H1 (cell line): ENCODE measurements around the gene RNU4-1. TPM values are rescaled to one million over a fixed set of nuclear protein-coding genes. Genes with fewer than 3 reads are reported as not detected.

Source experiments
- CTCF ChIA-PET: fragments of 300-600 bp; sonication (Branson Sonifier 250); formaldehyde crosslinking; loops from one replicate; lab custom pipeline; 2021; ENCODE audit not compliant: partially characterized antibody; lab: Charles Lee
- POLR2A ChIA-PET: fragments of 300-600 bp; sonication (Branson Sonifier 250); formaldehyde crosslinking; loops from one replicate; lab custom pipeline; 2021; ENCODE audit warnings: inconsistent platforms; ENCODE audit not compliant: partially characterized antibody; lab: Charles Lee
- DNase-seq, 2 experiments: peaks; one replicate each; pipeline versions ENCODE4 v3.0.0 to v3.0.0-alpha.2; 2010 to 2022; ENCODE audit warnings: low spot score in 2 of 2, low read depth in 1 of 2, mixed read lengths in 1 of 2
- FAIRE-seq: peaks from 2 replicates; lab custom pipeline; 2011; peaks lifted over from hg19 to GRCh38; lab: Jason Lieb, UNC
- H2AFZ ChIP-seq: 2 replicates; pipeline ENCODE4 v1.8.1; 2012; ENCODE audit warnings: low read length, inconsistent platforms
- H2AK5ac ChIP-seq: 2 replicates; pipeline ENCODE4 v1.6.1; 2013; ENCODE audit warnings: low read depth, low read length
- H2BK120ac ChIP-seq: replicated peaks from 2 replicates; pipeline ENCODE3; 2013; ENCODE audit warnings: low read depth, low read length, inconsistent platforms
- H2BK12ac ChIP-seq: 2 replicates; pipeline ENCODE4 v1.6.1; 2013; ENCODE audit warnings: low read depth, low read length
- H2BK15ac ChIP-seq: 2 replicates; pipeline ENCODE4 v1.6.1; 2013; ENCODE audit warnings: low read length
- H2BK20ac ChIP-seq: 2 replicates; pipeline ENCODE4 v1.6.1; 2013; ENCODE audit warnings: low read length
- H2BK5ac ChIP-seq: 2 replicates; pipeline ENCODE4 v1.6.1; 2013; ENCODE audit warnings: low read depth, low read length
- H3K14ac ChIP-seq: 2 replicates; pipeline ENCODE4 v1.6.1; 2013; ENCODE audit warnings: inconsistent platforms; ENCODE audit not compliant: insufficient read length
- H3K18ac ChIP-seq: 2 replicates; pipeline ENCODE4 v1.6.1; 2013; ENCODE audit warnings: low read length; ENCODE audit errors: extremely low read depth
- H3K23ac ChIP-seq: 2 replicates; pipeline ENCODE4 v1.6.1; 2013; ENCODE audit warnings: inconsistent platforms; ENCODE audit not compliant: insufficient read length
- H3K23me2 ChIP-seq: 2 replicates; pipeline ENCODE4 v1.6.1; 2013; ENCODE audit warnings: low read depth, low read length
- H3K27ac ChIP-seq: 2 replicates; pipeline ENCODE4 v1.6.1; 2011; ENCODE audit warnings: low read depth, low read length, inconsistent platforms
- H3K27me3 ChIP-seq, 4 experiments: replicated peaks in 1 of 4; 1 replicate in 1 of 4; 2 replicates in 3 of 4; pipeline versions ENCODE4 v1.6.1 to v1.8.1; 2011 to 2013; ENCODE audit warnings: low read length in 3 of 4, mild to moderate bottlenecking in 3 of 4, inconsistent platforms in 2 of 4, mixed read lengths in 2 of 4, moderate library complexity in 1 of 4; ENCODE audit not compliant: control insufficient read depth in 3 of 4, insufficient read depth in 3 of 4; ENCODE audit errors: extremely low read depth in 1 of 4
- H3K36me3 ChIP-seq, 4 experiments: 2 replicates each; pipeline versions ENCODE4 v1.6.1 to v1.8.1; 2011 to 2013; ENCODE audit warnings: mild to moderate bottlenecking in 4 of 4, low read length in 3 of 4, moderate library complexity in 2 of 4, control low read depth in 1 of 4, inconsistent platforms in 1 of 4; ENCODE audit not compliant: insufficient read depth in 4 of 4, control insufficient read depth in 2 of 4
- H3K4ac ChIP-seq: replicated peaks from 2 replicates; pipeline ENCODE3; 2013; ENCODE audit warnings: low read length, low read depth, mixed read lengths, inconsistent platforms; ENCODE audit not compliant: insufficient read length
- H3K4me1 ChIP-seq, 4 experiments: replicated peaks in 1 of 4; 1 replicate in 1 of 4; 2 replicates in 3 of 4; pipeline versions ENCODE4 v1.6.1 to v1.8.1; 2011 to 2013; ENCODE audit warnings: low read length in 3 of 4, inconsistent platforms in 2 of 4, mixed read lengths in 1 of 4; ENCODE audit not compliant: insufficient read depth in 4 of 4, control insufficient read depth in 3 of 4
- H3K4me2 ChIP-seq, 2 experiments: 2 replicates each; pipeline versions ENCODE4 v1.6.1 to v1.8.1; 2011 to 2013; ENCODE audit warnings: low read depth in 2 of 2, low read length in 2 of 2, control low read depth in 1 of 2, inconsistent platforms in 1 of 2, mild to moderate bottlenecking in 1 of 2; ENCODE audit not compliant: insufficient read depth in 1 of 2
- H3K4me3 ChIP-seq, 4 experiments: fragments of 200-600, 300-600 bp in 1 of 4; sonication (generic), shearing (Covaris generic), sonication (Bioruptor Twin) in 1 of 4; 2 replicates each; pipeline versions ENCODE4 v1.5.1 to v1.8.1; 2011 to 2016; ENCODE audit warnings: low read length in 4 of 4, low read depth in 3 of 4, control low read depth in 2 of 4, inconsistent platforms in 2 of 4, mild to moderate bottlenecking in 2 of 4, mixed read lengths in 1 of 4, moderate library complexity in 1 of 4; ENCODE audit not compliant: insufficient read depth in 2 of 4; ENCODE audit errors: extremely low read depth in 1 of 4
- H3K56ac ChIP-seq: replicated peaks from 2 replicates; pipeline ENCODE3; 2013; ENCODE audit warnings: low read depth, mild to moderate bottlenecking, mixed read lengths, low read length, inconsistent platforms; ENCODE audit not compliant: insufficient read length
- H3K79me1 ChIP-seq: 2 replicates; pipeline ENCODE4 v1.6.1; 2013; ENCODE audit warnings: low read depth, low read length, control low read depth
- H3K79me2 ChIP-seq, 2 experiments: 2 replicates each; pipeline versions ENCODE4 v1.6.1 to v1.8.1; 2012 to 2013; ENCODE audit warnings: low read length in 2 of 2, mild to moderate bottlenecking in 2 of 2, inconsistent platforms in 1 of 2; ENCODE audit not compliant: insufficient read depth in 2 of 2, control insufficient read depth in 1 of 2
- H3K9ac ChIP-seq, 4 experiments: replicated peaks in 1 of 4; 1 replicate in 1 of 4; 2 replicates in 3 of 4; pipeline versions ENCODE4 v1.6.1 to v1.8.1; 2011 to 2013; ENCODE audit warnings: low read depth in 3 of 4, low read length in 3 of 4, control low read depth in 2 of 4, mild to moderate bottlenecking in 2 of 4, moderate library complexity in 2 of 4, inconsistent platforms in 1 of 4; ENCODE audit errors: extremely low read depth in 1 of 4
- H3K9me3 ChIP-seq, 2 experiments: 2 replicates each; pipeline versions ENCODE4 v1.6.1 to v1.8.1; 2012 to 2013; ENCODE audit warnings: mild to moderate bottlenecking in 2 of 2, moderate library complexity in 2 of 2, control low read depth in 1 of 2, inconsistent platforms in 1 of 2, low read depth in 1 of 2, low read length in 1 of 2, mixed read lengths in 1 of 2; ENCODE audit not compliant: insufficient read depth in 2 of 2
- H4K20me1 ChIP-seq, 2 experiments: replicated peaks in 1 of 2; 2 replicates each; pipeline versions ENCODE3 to v1.8.1; 2011 to 2013; ENCODE audit warnings: inconsistent platforms in 2 of 2, low read length in 2 of 2, mild to moderate bottlenecking in 1 of 2; ENCODE audit not compliant: insufficient read depth in 2 of 2, control insufficient read depth in 1 of 2
- H4K5ac ChIP-seq: 2 replicates; pipeline ENCODE4 v1.6.1; 2013; ENCODE audit warnings: low read length, low read depth, mixed read lengths, inconsistent platforms; ENCODE audit not compliant: insufficient read length
- H4K8ac ChIP-seq: 2 replicates; pipeline ENCODE4 v1.8.0; 2013; ENCODE audit warnings: mild to moderate bottlenecking, moderate library complexity, low read length, inconsistent platforms; ENCODE audit not compliant: insufficient read depth; ENCODE audit errors: extremely low read depth
- H4K91ac ChIP-seq: replicated peaks from 2 replicates; pipeline ENCODE3; 2013; ENCODE audit warnings: low read length, mixed read lengths, inconsistent platforms; ENCODE audit not compliant: insufficient read length
- BACH1 ChIP-seq: IDR thresholded peaks from 2 replicates; pipeline ENCODE4 v1.6.1; 2012; ENCODE audit warnings: low read length, improper control_type of control experiment
- CEBPB ChIP-seq: IDR thresholded peaks from 2 replicates; pipeline ENCODE4 v1.6.1; 2012; ENCODE audit warnings: low read depth, low read length
- CTBP2 ChIP-seq: IDR thresholded peaks from 2 replicates; pipeline ENCODE4 v1.7.0; 2011; ENCODE audit warnings: borderline replicate concordance, mild to moderate bottlenecking, moderate library complexity, mixed read lengths, low read length; ENCODE audit not compliant: insufficient read depth, insufficient read length
- FOSL1 ChIP-seq: IDR thresholded peaks from 2 replicates; pipeline ENCODE4 v1.6.1; 2011; ENCODE audit warnings: mild to moderate bottlenecking, low read depth, low read length, moderate library complexity; ENCODE audit not compliant: insufficient read depth
- GABPA ChIP-seq: IDR thresholded peaks from 2 replicates; pipeline ENCODE4 v1.6.1; 2011; ENCODE audit warnings: mild to moderate bottlenecking, low read length, moderate library complexity, borderline replicate concordance; ENCODE audit not compliant: insufficient read depth
- HDAC2 ChIP-seq, 2 experiments: fragments of 300-600 bp in 1 of 2; sonication (generic) in 1 of 2; IDR thresholded peaks; 2 replicates each; pipeline ENCODE4 v1.6.1; 2011 to 2012; ENCODE audit warnings: low read depth in 2 of 2, low read length in 2 of 2, mild to moderate bottlenecking in 2 of 2, moderate library complexity in 2 of 2, borderline replicate concordance in 1 of 2, inconsistent platforms in 1 of 2
- HDAC6 ChIP-seq: IDR thresholded peaks from one replicate; pipeline ENCODE4 v1.7.1; 2012; ENCODE audit warnings: low read depth, mild to moderate bottlenecking, inconsistent platforms, low read length, moderate library complexity
- KDM4A ChIP-seq: IDR thresholded peaks from one replicate; pipeline ENCODE4 v1.7.1; 2012; ENCODE audit warnings: low read depth, mild to moderate bottlenecking, moderate library complexity, low read length, inconsistent platforms; ENCODE audit not compliant: severe bottlenecking
- NANOG ChIP-seq: IDR thresholded peaks from 2 replicates; pipeline ENCODE4 v1.6.1; 2011; ENCODE audit warnings: low read length, low read depth, mild to moderate bottlenecking, inconsistent platforms; ENCODE audit not compliant: insufficient read depth, poor library complexity, severe bottlenecking
- POLR2A ChIP-seq, 2 experiments: IDR thresholded peaks; 1 replicate in 1 of 2; 2 replicates in 1 of 2; pipeline ENCODE4 v1.6.1; 2011; ENCODE audit warnings: low read depth in 2 of 2, low read length in 2 of 2, mild to moderate bottlenecking in 2 of 2; ENCODE audit errors: control extremely low read depth in 1 of 2
- SRF ChIP-seq: IDR thresholded peaks from 2 replicates; pipeline ENCODE4 v1.6.1; 2011; ENCODE audit warnings: mild to moderate bottlenecking, low read depth, low read length, moderate library complexity
- TAF1 ChIP-seq: IDR thresholded peaks from 2 replicates; pipeline ENCODE4 v1.6.1; 2011; ENCODE audit warnings: mild to moderate bottlenecking, low read depth, low read length
- WGBS, 2 experiments: shearing (Covaris generic) in 1 of 2; methylation state at CpG; one replicate each; pipeline versions ENCODE4 v1.1.6 to v1.1.7; 2013 to 2015; ENCODE audit warnings: low lambda C conversion rate in 2 of 2, mixed read lengths in 2 of 2, inconsistent platforms in 1 of 2, low coverage in 1 of 2, missing lambda C conversion rate in 1 of 2; ENCODE audit not compliant: insufficient replicate concordance in 2 of 2, insufficient coverage in 1 of 2, insufficient read length in 1 of 2; ENCODE audit errors: extremely low coverage in 1 of 2, missing lambda C conversion rate in 1 of 2; 5-methylcytosine and 5-hydroxymethylcytosine counted together
- polyA plus RNA-seq, 7 experiments: library from polyadenylated mRNA; depleted of rRNA in 3 of 7; stranded (reverse) in 5 of 7; unstranded in 2 of 7; fragments of >200 nt in 5 of 7; fragments of 200-250 nt in 2 of 7; gene quantifications; 1 replicate in 5 of 7; 2 replicates in 1 of 7; 4 replicates in 1 of 7; pipeline versions ENCODE4 v1.2.1 to v1.2.3, GENCODE V29; 2011 to 2013; ENCODE audit warnings: missing spikeins in 2 of 7, mixed read lengths in 2 of 7
- total RNA-seq: library from RNA; stranded (reverse); fragmentation: NEBNext Ultra II Directional; extraction: Animal tissue kit (Norgen Biotek cat#: 25700); gene quantifications from 2 replicates; pipeline ENCODE4 v1.2.1, GENCODE V29; 2021

The RNU4-1 gene
- total and polyA plus RNA-seq, 2 of the 8 experiments (the other 6 are each of a cell fraction or from before 2014, with no cell fraction given), result under 0.01 to 1,424 TPM

DNA sequence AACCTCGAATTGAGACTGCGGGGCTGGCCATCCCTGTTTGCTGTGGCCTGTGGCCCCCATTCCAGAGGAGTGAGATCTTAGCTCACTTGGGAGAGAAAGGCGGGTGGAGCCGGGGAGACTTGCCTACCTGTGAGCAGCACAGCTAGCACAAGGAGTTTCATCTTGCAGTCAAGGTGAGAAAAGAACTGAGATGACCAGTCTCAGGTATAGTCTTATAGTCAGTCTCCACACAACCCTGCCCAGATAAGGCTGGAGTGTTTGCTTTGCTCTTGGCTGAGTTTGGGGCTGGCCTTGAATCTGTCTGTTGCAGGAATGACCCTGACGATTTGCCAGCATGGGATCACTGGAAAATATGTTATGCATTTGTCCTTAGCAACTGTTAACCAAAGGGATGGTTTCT is 34.6 kb upstream of the RNU4-1 start, which contains the start of gene PLA2G1B:
PLA2G1B (minus strand) TSS at position 187 of the 400 bp plus-strand sequence; CDS start at position 161, 26 bp downstream.
- DNase-seq (no peak), FAIRE-seq (no peak)
- Histone ChIP-seq H3K27me3 (no peaks in the 10 kb centered on the region), H3K36me3 (no peaks in the 10 kb centered on the region), H3K14ac (no peak within 1 kb of the TSS), H2BK15ac (no peak within 1 kb of the TSS), H3K79me1 (no peaks in the 10 kb centered on the region), H2AFZ (no peak within 1 kb of the TSS; the same call in 1 of the 2 replicates), H3K18ac (no peak within 1 kb of the TSS), H2AK5ac (no peak within 1 kb of the TSS), H3K79me2 (no peaks in the 10 kb centered on the region), H2BK20ac (no peak within 1 kb of the TSS), H2BK120ac (no peak within 1 kb of the TSS), H2BK5ac (no peak within 1 kb of the TSS), H3K9ac (no peak within 1 kb of the TSS), H3K9me3 (no peaks in the 10 kb centered on the region), H3K4me2 (no peak within 1 kb of the TSS), H4K91ac (no peak within 1 kb of the TSS), H3K4me3 (no peak within 1 kb of the TSS), H3K56ac (no peak within 1 kb of the TSS), H4K8ac (no peak within 1 kb of the TSS; the same call in 1 of the 2 replicates), H4K5ac (no peak within 1 kb of the TSS), H3K23ac (no peak within 1 kb of the TSS), H4K20me1 (no peaks in the 10 kb centered on the region), H3K27ac (no peak within 1 kb of the TSS), H2BK12ac (no peak within 1 kb of the TSS), H3K23me2 (peaks cover 2% of the 10 kb centered on the region; the same call in 1 of the 2 replicates), H3K4ac (no peak within 1 kb of the TSS), H3K4me1 (peaks cover 0 to 1% (median 0%) of the 10 kb centered on the region in 4 experiments; a peak in 1 of 7 replicates)
- ChIA-PET CTCF (interaction anchor here (0.6 to 6.6 kb wide), 14 partner anchors 8 to 169 kb away, joined by 3 to 61 read pairs (median 4); partner anchors contain the start of gene SIRT4), POLR2A (interaction anchor here (0.6 to 1.7 kb wide), 9 partner anchors 8 to 142 kb away, joined by 3 to 6 read pairs (median 4); partner anchors contain the start of gene RNU4-1)
- WGBS, 2 experiments, result 82% methylated on average over 5 of the region's 5 CpGs; no CpG with 5 or more reads in 1 of the 2 experiments
- TF ChIP-seq KDM4A (no peak), NANOG (no peak), HDAC6 (no peak), CEBPB (no peak), POLR2A (IDR thresholded peaks at IDR 0.05; ENCODE audit: control extremely low read depth in 1 of 2, low read depth in 2 of 2, low read length in 2 of 2) (no peak), TAF1 (no peak), HDAC2 (IDR thresholded peaks at IDR 0.05; ENCODE audit: borderline replicate concordance in 1 of 2, low read depth in 2 of 2, low read length in 2 of 2) (no peak), GABPA (no peak), CTBP2 (no peak), BACH1 (no peak), SRF (no peak), FOSL1 (no peak)
